ENCODE measurements around the gene TRAPPC10.

DNA sequence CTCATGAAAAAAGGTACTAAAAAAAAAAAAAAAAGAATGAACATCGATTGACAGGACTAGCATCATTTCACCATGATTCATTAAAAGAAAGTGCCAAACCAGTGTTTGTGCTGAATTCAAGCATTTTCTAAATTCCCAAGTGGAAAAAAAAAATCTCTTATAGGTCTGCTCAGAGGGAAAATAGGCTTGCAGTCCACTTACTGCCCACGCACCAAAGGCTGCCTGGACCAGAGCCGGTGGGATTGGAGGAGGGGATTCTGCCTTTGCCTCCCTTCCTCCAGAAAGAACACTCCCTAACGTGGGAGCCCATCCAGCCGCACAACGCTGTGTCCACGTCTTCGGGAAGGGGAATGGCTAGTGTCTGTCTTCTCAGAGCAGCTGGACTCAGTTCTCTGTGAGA is 5.5 kb upstream of the TRAPPC10 start:
- no peak for TF ChIP-seq YY1 (IDR thresholded peaks at IDR 0.05; ENCODE audit: borderline replicate concordance in 1 of 3, control insufficient read depth in 1 of 3, extremely low read depth in 1 of 3, insufficient read depth in 3 of 3, insufficient read length in 1 of 3, insufficient replicate concordance in 2 of 3, low read depth in 1 of 3, low read length in 2 of 3)
- TF ChIP-seq PPARD (CRISPR knock-in tag; IDR thresholded peaks at IDR 0.05) = no peak
- TF ChIP-seq BDP1 (IDR thresholded peaks at IDR 0.05; ENCODE audit: insufficient read depth, insufficient read length) = no peak
- no peak for TF ChIP-seq ZNF3 (CRISPR knock-in tag; IDR thresholded peaks at IDR 0.05)
- TF ChIP-seq SP2 (IDR thresholded peaks at IDR 0.05; ENCODE audit: extremely low read depth, low read depth, low read length, poor library complexity, severe bottlenecking) = no peak
- TF ChIP-seq RNF2 (IDR thresholded peaks at IDR 0.05) = no peak
- TF ChIP-seq SP1 (CRISPR knock-in tag; IDR thresholded peaks at IDR 0.05) = no peak
- no peak for TF ChIP-seq ZFP36 (IDR thresholded peaks at IDR 0.05; ENCODE audit: low read depth, low read length, partially characterized antibody)
- TF ChIP-seq SRF (CRISPR knock-in tag; IDR thresholded peaks at IDR 0.05) = no peak
- no peak for TF ChIP-seq FOS (IDR thresholded peaks at IDR 0.05; ENCODE audit: extremely low read depth, insufficient read length)
- TF ChIP-seq TEAD4 (IDR thresholded peaks at IDR 0.05; ENCODE audit: low read length) = no peak
- TF ChIP-seq TEAD4 (CRISPR knock-in tag; IDR thresholded peaks at IDR 0.05; ENCODE audit: borderline replicate concordance) = no peak
- TF ChIP-seq ZBTB33 (CRISPR knock-in tag; IDR thresholded peaks at IDR 0.05) = no peak

Measured in K562 (cell line).